Measurements from ENCODE around the gene UNC13B.

Gene UNC13B

DNA sequence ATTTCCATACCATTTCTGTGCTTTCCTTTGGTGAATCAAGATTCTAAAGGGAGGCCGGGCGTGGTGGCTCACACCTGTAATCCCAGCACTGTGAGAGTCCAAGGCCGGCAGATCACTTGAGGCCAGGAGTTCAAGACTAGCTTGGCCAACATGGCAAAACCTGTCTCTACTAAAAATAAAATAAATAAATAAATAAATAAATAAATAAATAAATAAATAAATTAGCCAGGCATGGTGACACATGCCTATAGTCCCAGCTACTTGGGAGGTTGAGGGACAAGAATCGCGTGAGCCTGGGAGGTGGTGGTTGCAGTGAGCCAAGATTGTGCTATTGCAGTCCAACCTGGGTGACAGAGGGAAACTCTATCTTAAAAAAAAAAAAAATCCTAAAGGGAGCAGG, 247.6 kb downstream of the UNC13B start (continued):
- TF ChIP-seq ZNF560 (tag by site-specific recombination; IDR thresholded peaks at IDR 0.05; ENCODE audit: borderline replicate concordance) (peak; percentile 58; the same call in 1 of the 2 replicates), ZNF558 (tag by site-specific recombination; IDR thresholded peaks at IDR 0.05) (peak; percentile 58; the same call in 1 of the 2 replicates)

DNA sequence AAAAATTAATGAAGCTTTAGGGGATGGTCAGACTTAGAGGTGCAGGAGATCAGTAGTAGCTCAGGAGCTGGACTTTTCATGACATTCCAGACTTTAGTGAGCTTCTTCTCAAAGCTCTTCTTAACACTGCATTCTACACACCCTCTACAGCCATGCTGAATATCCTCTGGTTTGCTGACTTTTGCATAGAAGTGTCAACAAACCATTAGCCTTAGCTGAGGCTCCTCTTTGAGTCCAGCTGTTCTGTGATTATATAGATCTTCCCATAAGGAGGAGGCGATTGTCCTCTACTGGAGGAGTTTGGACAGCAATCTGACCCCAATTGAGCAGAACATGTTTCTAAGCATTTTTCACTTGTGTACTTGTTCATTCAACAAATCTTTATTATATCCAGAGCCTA, 253.1 kb downstream of the UNC13B start:
- CTCF ChIA-PET = interaction anchor here (0.6 to 1.5 kb wide), 7 partner anchors 13 to 520 kb away, joined by 3 to 5 read pairs (median 3); no protein-coding TSS in a partner anchor
- no peak overlapping the region for H3K27ac ChIP-seq (ENCODE audit: extremely low read depth, low read depth, low read length)
- no peak for TF ChIP-seq ZFHX2 (tag by site-specific recombination; conservative IDR thresholded peaks at IDR 0.05)
- TF ChIP-seq, protein P1, sequence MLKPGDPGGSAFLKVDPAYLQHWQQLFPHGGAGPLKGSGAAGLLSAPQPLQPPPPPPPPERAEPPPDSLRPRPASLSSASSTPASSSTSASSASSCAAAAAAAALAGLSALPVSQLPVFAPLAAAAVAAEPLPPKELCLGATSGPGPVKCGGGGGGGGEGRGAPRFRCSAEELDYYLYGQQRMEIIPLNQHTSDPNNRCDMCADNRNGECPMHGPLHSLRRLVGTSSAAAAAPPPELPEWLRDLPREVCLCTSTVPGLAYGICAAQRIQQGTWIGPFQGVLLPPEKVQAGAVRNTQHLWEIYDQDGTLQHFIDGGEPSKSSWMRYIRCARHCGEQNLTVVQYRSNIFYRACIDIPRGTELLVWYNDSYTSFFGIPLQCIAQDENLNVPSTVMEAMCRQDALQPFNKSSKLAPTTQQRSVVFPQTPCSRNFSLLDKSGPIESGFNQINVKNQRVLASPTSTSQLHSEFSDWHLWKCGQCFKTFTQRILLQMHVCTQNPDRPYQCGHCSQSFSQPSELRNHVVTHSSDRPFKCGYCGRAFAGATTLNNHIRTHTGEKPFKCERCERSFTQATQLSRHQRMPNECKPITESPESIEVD (tag by site-specific recombination; IDR thresholded peaks at IDR 0.05) = no peak
- TF ChIP-seq ZNF658 (tag by site-specific recombination; IDR thresholded peaks at IDR 0.05) = no peak
- TF ChIP-seq HOXD13 (CRISPR knock-in tag; IDR thresholded peaks at IDR 0.05; ENCODE audit: borderline replicate concordance) = no peak
- no peak for TF ChIP-seq ZNF555 (tag by site-specific recombination; conservative IDR thresholded peaks at IDR 0.05)
- TF ChIP-seq, protein P2, sequence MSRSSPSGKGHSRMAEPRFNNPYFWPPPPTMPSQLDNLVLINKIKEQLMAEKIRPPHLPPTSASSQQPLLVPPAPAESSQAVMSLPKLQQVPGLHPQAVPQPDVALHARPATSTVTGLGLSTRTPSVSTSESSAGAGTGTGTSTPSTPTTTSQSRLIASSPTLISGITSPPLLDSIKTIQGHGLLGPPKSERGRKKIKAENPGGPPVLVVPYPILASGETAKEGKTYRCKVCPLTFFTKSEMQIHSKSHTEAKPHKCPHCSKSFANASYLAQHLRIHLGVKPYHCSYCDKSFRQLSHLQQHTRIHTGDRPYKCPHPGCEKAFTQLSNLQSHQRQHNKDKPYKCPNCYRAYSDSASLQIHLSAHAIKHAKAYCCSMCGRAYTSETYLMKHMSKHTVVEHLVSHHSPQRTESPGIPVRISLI (tag by site-specific recombination; IDR thresholded peaks at IDR 0.05) = no peak
- TF ChIP-seq, protein P3, sequence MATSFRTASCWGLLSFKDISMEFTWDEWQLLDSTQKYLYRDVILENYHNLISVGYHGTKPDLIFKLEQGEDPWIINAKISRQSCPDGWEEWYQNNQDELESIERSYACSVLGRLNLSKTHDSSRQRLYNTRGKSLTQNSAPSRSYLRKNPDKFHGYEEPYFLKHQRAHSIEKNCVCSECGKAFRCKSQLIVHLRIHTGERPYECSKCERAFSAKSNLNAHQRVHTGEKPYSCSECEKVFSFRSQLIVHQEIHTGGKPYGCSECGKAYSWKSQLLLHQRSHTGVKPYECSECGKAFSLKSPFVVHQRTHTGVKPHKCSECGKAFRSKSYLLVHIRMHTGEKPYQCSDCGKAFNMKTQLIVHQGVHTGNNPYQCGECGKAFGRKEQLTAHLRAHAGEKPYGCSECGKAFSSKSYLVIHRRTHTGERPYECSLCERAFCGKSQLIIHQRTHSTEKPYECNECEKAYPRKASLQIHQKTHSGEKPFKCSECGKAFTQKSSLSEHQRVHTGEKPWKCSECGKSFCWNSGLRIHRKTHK (tag by site-specific recombination; IDR thresholded peaks at IDR 0.05) = no peak
- no peak for TF ChIP-seq ZNF426 (tag by site-specific recombination; IDR thresholded peaks at IDR 0.05)
- no peaks in the 10 kb centered on the region for H3K9me3 ChIP-seq (ENCODE audit: control insufficient read depth, insufficient read depth, low read depth, low read length)
- H3K4me3 ChIP-seq (ENCODE audit: low read depth, low read length) = no peak overlapping the region
- no peaks in the 10 kb centered on the region for H3K36me3 ChIP-seq (ENCODE audit: control insufficient read depth in 2 of 2, insufficient read depth in 1 of 2, low read length in 2 of 2)
- POLR2A ChIA-PET = interaction anchor here (0.9 kb wide), 1 partner anchor 342 kb away, joined by 3 read pairs; the partner anchor contains the start of gene VCP
- H3K4me1 ChIP-seq (ENCODE audit: control insufficient read depth, insufficient read depth, low read length) = no peaks in the 10 kb centered on the region

DNA sequence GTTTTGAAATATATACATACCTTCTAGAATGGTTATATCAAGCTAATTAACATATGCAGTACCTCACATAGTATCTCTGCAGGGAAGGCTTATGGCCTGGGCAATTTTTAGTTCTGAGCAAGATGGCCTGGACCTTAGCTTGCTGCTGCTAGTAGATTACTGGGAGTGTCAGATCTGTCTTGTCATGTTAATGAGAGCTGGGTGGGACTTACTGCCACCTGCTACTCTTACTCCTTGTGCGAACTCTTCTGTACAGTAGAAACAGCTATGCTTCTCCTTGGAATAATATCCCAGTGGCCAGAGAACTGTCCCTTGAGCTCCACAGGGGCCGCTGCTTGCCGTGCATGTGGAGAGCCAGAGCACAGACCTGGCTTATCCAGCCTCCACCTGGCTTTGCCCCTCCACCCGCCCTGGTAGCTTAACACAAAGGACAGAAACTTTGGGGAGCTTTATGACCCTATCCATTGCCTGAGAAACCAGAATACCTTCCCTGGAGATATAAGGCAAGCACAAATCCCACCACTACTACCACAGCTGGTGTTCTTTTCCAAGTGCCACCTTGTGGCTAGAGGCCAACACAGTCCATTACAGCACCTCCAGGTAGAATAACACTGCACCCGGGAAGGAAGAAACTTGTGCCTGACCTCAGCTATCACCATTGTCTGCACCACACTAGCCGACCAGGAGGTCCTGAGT, 253.7 kb downstream of the UNC13B start:
- CTCF ChIA-PET = interaction anchor here (0.6 to 1.5 kb wide), 10 partner anchors 11 to 781 kb away, joined by 3 to 5 read pairs (median 3); no protein-coding TSS in a partner anchor
- Histone ChIP-seq H3K4me3 (ENCODE audit: low read depth, low read length) (no peak overlapping the region), H3K9me3 (ENCODE audit: control insufficient read depth, insufficient read depth, low read depth, low read length) (no peaks in the 10 kb centered on the region), H3K27ac (ENCODE audit: extremely low read depth, low read depth, low read length) (no peak overlapping the region), H3K36me3 (ENCODE audit: control insufficient read depth in 2 of 2, insufficient read depth in 1 of 2, low read length in 2 of 2) (no peaks in the 10 kb centered on the region), H3K4me1 (ENCODE audit: control insufficient read depth, insufficient read depth, low read length) (no peaks in the 10 kb centered on the region)
- POLR2A ChIA-PET = interaction anchor here (0.9 kb wide), 1 partner anchor 343 kb away, joined by 3 read pairs; the partner anchor contains the start of gene VCP
- no peak for TF ChIP-seq ZNF843 (tag by site-specific recombination; IDR thresholded peaks at IDR 0.05)
- TF ChIP-seq ZNF560 (tag by site-specific recombination; IDR thresholded peaks at IDR 0.05; ENCODE audit: borderline replicate concordance) = no peak
- TF ChIP-seq ZNF132 (tag by site-specific recombination; IDR thresholded peaks at IDR 0.05; ENCODE audit: borderline replicate concordance) = no peak
- TF ChIP-seq, protein P4, sequence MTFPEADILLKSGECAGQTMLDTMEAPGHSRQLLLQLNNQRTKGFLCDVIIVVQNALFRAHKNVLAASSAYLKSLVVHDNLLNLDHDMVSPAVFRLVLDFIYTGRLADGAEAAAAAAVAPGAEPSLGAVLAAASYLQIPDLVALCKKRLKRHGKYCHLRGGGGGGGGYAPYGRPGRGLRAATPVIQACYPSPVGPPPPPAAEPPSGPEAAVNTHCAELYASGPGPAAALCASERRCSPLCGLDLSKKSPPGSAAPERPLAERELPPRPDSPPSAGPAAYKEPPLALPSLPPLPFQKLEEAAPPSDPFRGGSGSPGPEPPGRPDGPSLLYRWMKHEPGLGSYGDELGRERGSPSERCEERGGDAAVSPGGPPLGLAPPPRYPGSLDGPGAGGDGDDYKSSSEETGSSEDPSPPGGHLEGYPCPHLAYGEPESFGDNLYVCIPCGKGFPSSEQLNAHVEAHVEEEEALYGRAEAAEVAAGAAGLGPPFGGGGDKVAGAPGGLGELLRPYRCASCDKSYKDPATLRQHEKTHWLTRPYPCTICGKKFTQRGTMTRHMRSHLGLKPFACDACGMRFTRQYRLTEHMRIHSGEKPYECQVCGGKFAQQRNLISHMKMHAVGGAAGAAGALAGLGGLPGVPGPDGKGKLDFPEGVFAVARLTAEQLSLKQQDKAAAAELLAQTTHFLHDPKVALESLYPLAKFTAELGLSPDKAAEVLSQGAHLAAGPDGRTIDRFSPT (tag by site-specific recombination; IDR thresholded peaks at IDR 0.05) = no peak
- no peak for TF ChIP-seq ZNF146 (tag by site-specific recombination; IDR thresholded peaks at IDR 0.05)
- no peak for TF ChIP-seq ZNF133 (tag by site-specific recombination; IDR thresholded peaks at IDR 0.05)
- no peak for TF ChIP-seq GFI1B (tag by site-specific recombination; IDR thresholded peaks at IDR 0.05)
- no peak for TF ChIP-seq ZNF621 (tag by site-specific recombination; IDR thresholded peaks at IDR 0.05)
- no peak for TF ChIP-seq ZNF561 (tag by site-specific recombination; IDR thresholded peaks at IDR 0.05; ENCODE audit: borderline replicate concordance)
- no peak for TF ChIP-seq ZNF747 (tag by site-specific recombination; IDR thresholded peaks at IDR 0.05)
- TF ChIP-seq MEIS1 (CRISPR knock-in tag; IDR thresholded peaks at IDR 0.05; ENCODE audit: borderline replicate concordance) = no peak
- TF ChIP-seq ZNF214 (tag by site-specific recombination; IDR thresholded peaks at IDR 0.05; ENCODE audit: borderline replicate concordance) = no peak
- no peak for TF ChIP-seq WT1 (tag by site-specific recombination; IDR thresholded peaks at IDR 0.05)
- TF ChIP-seq, protein P5, sequence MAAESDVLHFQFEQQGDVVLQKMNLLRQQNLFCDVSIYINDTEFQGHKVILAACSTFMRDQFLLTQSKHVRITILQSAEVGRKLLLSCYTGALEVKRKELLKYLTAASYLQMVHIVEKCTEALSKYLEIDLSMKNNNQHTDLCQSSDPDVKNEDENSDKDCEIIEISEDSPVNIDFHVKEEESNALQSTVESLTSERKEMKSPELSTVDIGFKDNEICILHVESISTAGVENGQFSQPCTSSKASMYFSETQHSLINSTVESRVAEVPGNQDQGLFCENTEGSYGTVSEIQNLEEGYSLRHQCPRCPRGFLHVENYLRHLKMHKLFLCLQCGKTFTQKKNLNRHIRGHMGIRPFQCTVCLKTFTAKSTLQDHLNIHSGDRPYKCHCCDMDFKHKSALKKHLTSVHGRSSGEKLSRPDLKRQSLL (tag by site-specific recombination; IDR thresholded peaks at IDR 0.05) = no peak
